DOHH2 (cell line): ENCODE measurements around the gene BOK.

ENCODE experiments used
- EZH2phosphoT487 ChIP-seq: fragments of 200-600 bp; sonication (generic); IDR thresholded peaks from 2 replicates; pipeline ENCODE4 v1.6.1; 2017; ENCODE audit warnings: borderline replicate concordance, mild to moderate bottlenecking, antibody characterized with exemption, low read length, moderate library complexity, mixed read lengths
- TF ChIP-seq, protein P1 (sequence below): fragments of 200-600 bp; sonication (generic); IDR thresholded peaks from one replicate; pipeline ENCODE4 v1.5.1; 2014; ENCODE audit warnings: antibody characterized with exemption, mild to moderate bottlenecking, low read depth, low read length; ENCODE audit not compliant: poor library complexity, severe bottlenecking

DNA sequence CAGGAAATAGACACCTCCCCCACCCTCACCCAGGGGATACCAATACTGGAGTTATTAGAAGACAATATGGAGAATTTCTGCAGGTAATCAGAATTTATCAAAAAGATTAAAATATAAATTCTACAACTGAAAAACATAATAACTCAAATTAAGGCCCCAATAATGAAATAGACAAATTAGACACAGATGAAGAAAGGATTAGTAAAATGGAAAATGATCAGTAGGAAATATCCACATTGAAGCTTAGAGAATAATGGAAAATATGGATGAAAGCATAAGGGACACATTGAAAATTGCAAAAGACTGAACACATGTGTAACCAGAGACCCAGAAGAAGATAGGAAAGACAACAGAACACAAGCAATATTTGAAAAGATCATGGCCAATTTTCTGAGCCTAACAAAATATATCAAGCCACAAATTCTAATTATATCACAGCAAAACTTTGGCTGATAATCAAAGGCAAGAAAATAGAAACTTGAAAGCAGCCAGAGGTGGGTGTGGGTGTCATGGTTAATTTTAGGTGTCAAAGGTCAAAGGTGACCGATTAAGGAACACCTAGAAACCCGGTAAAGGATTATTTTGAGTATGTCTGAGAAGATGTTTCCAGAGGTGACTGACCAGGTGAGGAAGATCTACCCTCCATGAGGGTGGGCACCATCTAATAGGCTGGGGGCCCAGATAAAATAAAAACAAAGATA, 28.2 kb downstream of the BOK start:
- TF ChIP-seq, protein P1, sequence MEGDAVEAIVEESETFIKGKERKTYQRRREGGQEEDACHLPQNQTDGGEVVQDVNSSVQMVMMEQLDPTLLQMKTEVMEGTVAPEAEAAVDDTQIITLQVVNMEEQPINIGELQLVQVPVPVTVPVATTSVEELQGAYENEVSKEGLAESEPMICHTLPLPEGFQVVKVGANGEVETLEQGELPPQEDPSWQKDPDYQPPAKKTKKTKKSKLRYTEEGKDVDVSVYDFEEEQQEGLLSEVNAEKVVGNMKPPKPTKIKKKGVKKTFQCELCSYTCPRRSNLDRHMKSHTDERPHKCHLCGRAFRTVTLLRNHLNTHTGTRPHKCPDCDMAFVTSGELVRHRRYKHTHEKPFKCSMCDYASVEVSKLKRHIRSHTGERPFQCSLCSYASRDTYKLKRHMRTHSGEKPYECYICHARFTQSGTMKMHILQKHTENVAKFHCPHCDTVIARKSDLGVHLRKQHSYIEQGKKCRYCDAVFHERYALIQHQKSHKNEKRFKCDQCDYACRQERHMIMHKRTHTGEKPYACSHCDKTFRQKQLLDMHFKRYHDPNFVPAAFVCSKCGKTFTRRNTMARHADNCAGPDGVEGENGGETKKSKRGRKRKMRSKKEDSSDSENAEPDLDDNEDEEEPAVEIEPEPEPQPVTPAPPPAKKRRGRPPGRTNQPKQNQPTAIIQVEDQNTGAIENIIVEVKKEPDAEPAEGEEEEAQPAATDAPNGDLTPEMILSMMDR = no peak
- TF ChIP-seq EZH2phosphoT487 = no peak
